Vagina (tissue), 2 donors: ENCODE measurements around the gene ETV4. TPM values are rescaled to one million over a fixed set of nuclear protein-coding genes. Genes with fewer than 3 reads are reported as not detected.

Experiments
- DNase-seq, 2 donors: peaks; one replicate each; pipeline ENCODE4 v3.0.0-alpha.2; 2017; ENCODE audit errors: extremely low spot score in 2 of 2
- H3K27ac ChIP-seq: fragments of 200-600 bp; sonication (generic); one replicate; pipeline ENCODE4 v1.5.1; 2019
- H3K27me3 ChIP-seq: fragments of 200-600 bp; sonication (generic); one replicate; pipeline ENCODE4 v1.5.1; 2019
- H3K36me3 ChIP-seq, 2 donors: fragments of 200-600 bp; sonication (generic); one replicate each; pipeline ENCODE4 v1.5.1; 2017 to 2019
- H3K4me1 ChIP-seq: fragments of 200-600 bp; sonication (generic); one replicate; pipeline ENCODE4 v1.5.1; 2019
- H3K4me3 ChIP-seq, 2 donors: fragments of 200-600 bp; sonication (generic); 1 replicate in 1 of 2; 2 replicates in 1 of 2; pipeline ENCODE4 v1.5.1; 2016 to 2019
- H3K9me3 ChIP-seq: fragments of 200-600 bp; sonication (generic); one replicate; pipeline ENCODE4 v1.5.1; 2019
- CTCF ChIP-seq, 3 experiments: fragments of 450-650 bp in 2 of 3; fragments of 200-600 bp in 1 of 3; sonication (generic) in 1 of 3; IDR thresholded peaks; one replicate each; pipeline ENCODE4 v1.5.1; 2017 to 2019; ENCODE audit warnings: antibody characterized with exemption in 3 of 3, mild to moderate bottlenecking in 2 of 3, moderate library complexity in 2 of 3
- POLR2A ChIP-seq, 2 donors: fragments of 450-650 bp; IDR thresholded peaks; one replicate each; pipeline ENCODE4 v1.6.1; 2017; ENCODE audit warnings: antibody characterized with exemption in 2 of 2, mild to moderate bottlenecking in 2 of 2, moderate library complexity in 2 of 2
- POLR2AphosphoS5 ChIP-seq, 2 donors: sonication (generic); formaldehyde crosslinking; IDR thresholded peaks; one replicate each; pipeline ENCODE4 v1.9.0; 2017; ENCODE audit warnings: antibody characterized with exemption in 2 of 2, mild to moderate bottlenecking in 2 of 2, low read depth in 1 of 2; ENCODE audit not compliant: insufficient read depth in 1 of 2
- intact Hi-C: fragments of 100-400 bp; cut with DNase I; formaldehyde crosslinking; loops from one replicate; pipeline ENCODE4 v1.15.1; 2023
- total RNA-seq: library from RNA; depleted of rRNA; stranded (reverse); fragments of >200 nt; gene quantifications from one replicate; pipeline ENCODE4 v1.2.3, GENCODE V29; 2016

The ETV4 gene
- total RNA-seq, 1 donor from 2014 or later, result 5.4 TPM

GRCh38 chr17:43536236-43536992 lies 9.7 kb downstream of the ETV4 start:
- H3K4me1 ChIP-seq, result peaks cover 7% of the 10 kb centered on the region
- DNase-seq, result no peak
- H3K36me3 ChIP-seq, result no peaks in the 10 kb centered on the region
- no peaks in the 10 kb centered on the region for H3K9me3 ChIP-seq
- no peak for TF ChIP-seq CTCF (IDR thresholded peaks at IDR 0.05)
- TF ChIP-seq POLR2A (IDR thresholded peaks at IDR 0.05), result no peak
- no peak for TF ChIP-seq POLR2AphosphoS5 (IDR thresholded peaks at IDR 0.05; ENCODE audit: insufficient read depth in 1 of 2, low read depth in 1 of 2)
- no peak overlapping the region for H3K27ac ChIP-seq
- intact Hi-C loops, result no loop called here
- no peaks in the 10 kb centered on the region for H3K27me3 ChIP-seq
- H3K4me3 ChIP-seq, result no peak overlapping the region

- Histone ChIP-seq H3K27me3 (no peaks in the 10 kb centered on the region), H3K4me1 (peaks cover 21% of the 10 kb centered on the region), H3K36me3 (no peaks in the 10 kb centered on the region), H3K9me3 (no peaks in the 10 kb centered on the region), H3K27ac (no peak overlapping the region), H3K4me3 (no peak overlapping the region)
- no peak for TF ChIP-seq POLR2A (IDR thresholded peaks at IDR 0.05)
- TF ChIP-seq POLR2AphosphoS5 (IDR thresholded peaks at IDR 0.05; ENCODE audit: insufficient read depth in 1 of 2, low read depth in 1 of 2), result no peak
- TF ChIP-seq CTCF (IDR thresholded peaks at IDR 0.05), result no peak
- intact Hi-C loops, result no loop called here
- no peak for DNase-seq
Observed at GRCh38 chr17:43534909-43535308, 11.2 kb downstream of the ETV4 start.

GRCh38 chr17:43533699-43534098 lies 12.4 kb downstream of the ETV4 start:
- Histone ChIP-seq H3K36me3 (no peaks in the 10 kb centered on the region), H3K27me3 (no peaks in the 10 kb centered on the region), H3K4me1 (peaks cover 23% of the 10 kb centered on the region), H3K9me3 (no peaks in the 10 kb centered on the region), H3K4me3 (no peak overlapping the region), H3K27ac (no peak overlapping the region)
- intact Hi-C loops, result no loop called here
- TF ChIP-seq POLR2AphosphoS5 (IDR thresholded peaks at IDR 0.05; ENCODE audit: insufficient read depth in 1 of 2, low read depth in 1 of 2) (no peak), POLR2A (IDR thresholded peaks at IDR 0.05) (no peak), CTCF (IDR thresholded peaks at IDR 0.05) (no peak)
- DNase-seq, result no peak

GRCh38 chr17:43532581-43532980 lies 13.6 kb downstream of the ETV4 start:
- H3K9me3 ChIP-seq, result no peaks in the 10 kb centered on the region
- H3K27ac ChIP-seq, result no peak overlapping the region
- no peak for TF ChIP-seq CTCF (IDR thresholded peaks at IDR 0.05)
- TF ChIP-seq POLR2AphosphoS5 (IDR thresholded peaks at IDR 0.05; ENCODE audit: insufficient read depth in 1 of 2, low read depth in 1 of 2), result no peak
- no peak for TF ChIP-seq POLR2A (IDR thresholded peaks at IDR 0.05)
- H3K27me3 ChIP-seq, result no peaks in the 10 kb centered on the region
- intact Hi-C loops, result no loop called here
- no peak overlapping the region for H3K4me3 ChIP-seq
- peaks cover 0 to 4% of the 10 kb centered on the region in 2 donors for H3K36me3 ChIP-seq
- no peak for DNase-seq
- peaks cover 23% of the 10 kb centered on the region for H3K4me1 ChIP-seq

DNA sequence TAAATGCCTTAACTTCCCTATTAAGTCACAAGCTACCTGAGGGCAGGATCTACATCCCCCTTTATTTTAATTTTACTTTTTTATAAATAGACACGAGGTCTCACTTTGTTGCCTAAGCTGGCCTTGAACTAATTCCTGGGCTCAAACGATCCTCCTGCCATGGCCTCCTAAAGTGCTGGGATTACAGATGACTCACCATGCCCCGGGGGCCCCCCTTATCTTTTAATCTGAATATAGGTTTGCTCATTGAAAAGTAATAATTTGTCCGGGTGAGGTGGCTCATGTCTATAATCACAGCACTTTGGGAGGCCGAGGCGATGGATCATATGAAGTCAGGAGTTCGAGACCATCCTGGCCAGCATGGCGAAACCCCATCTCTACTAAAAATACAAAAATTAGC lies 14.2 kb downstream of the ETV4 start:
- Histone ChIP-seq H3K36me3 (peaks cover 0 to 4% of the 10 kb centered on the region in 2 donors), H3K4me1 (peaks cover 23% of the 10 kb centered on the region), H3K9me3 (no peaks in the 10 kb centered on the region), H3K4me3 (no peak overlapping the region), H3K27me3 (no peaks in the 10 kb centered on the region), H3K27ac (no peak overlapping the region)
- intact Hi-C loops, result no loop called here
- TF ChIP-seq POLR2A (IDR thresholded peaks at IDR 0.05) (no peak), CTCF (IDR thresholded peaks at IDR 0.05) (no peak), POLR2AphosphoS5 (IDR thresholded peaks at IDR 0.05; ENCODE audit: insufficient read depth in 1 of 2, low read depth in 1 of 2) (no peak)
- DNase-seq, result no peak
